Spleen (tissue), 7 donors: ENCODE data around the gene TRMT44.

ENCODE experiments used
- CTCF ChIP-seq, 11 experiments: fragments of 200-600 bp in 7 of 11; fragments of 450-650 bp in 4 of 11; sonication (generic) in 4 of 11; IDR thresholded peaks in 8 of 11; conservative IDR thresholded peaks in 3 of 11; 1 replicate in 7 of 11; 2 replicates in 4 of 11; pipeline versions ENCODE4 v1.4.0 to v1.8.0; 2016 to 2021; ENCODE audit warnings: antibody characterized with exemption in 11 of 11, inconsistent platforms in 4 of 11, mild to moderate bottlenecking in 1 of 11
- POLR2A ChIP-seq, 3 donors: fragments of 450-650 bp; IDR thresholded peaks; one replicate each; pipeline ENCODE4 v1.5.1; 2017; ENCODE audit warnings: antibody characterized with exemption in 3 of 3, mild to moderate bottlenecking in 1 of 3
- POLR2AphosphoS5 ChIP-seq, 3 donors: sonication (generic); formaldehyde crosslinking; IDR thresholded peaks; one replicate each; pipeline ENCODE4 v1.5.1; 2017; ENCODE audit warnings: antibody characterized with exemption in 3 of 3
- donor health status: DM: no; HTN: no; CAD: no; lungs with moderate emphysema.
- donor health status: DM: no; HTN: no; CAD: no.
- donor health status: DM: no; HTN: no; CAD: no.

GRCh38 chr4:8477676-8478075 is 37.1 kb downstream of the TRMT44 start:
- TF ChIP-seq CTCF (IDR thresholded peaks at IDR 0.05 in 8 of 11, conservative IDR thresholded peaks at IDR 0.05 in 3 of 11) (no peak), POLR2AphosphoS5 (IDR thresholded peaks at IDR 0.05) (no peak), POLR2A (IDR thresholded peaks at IDR 0.05) (no peak)
